ENCODE measurements around the gene FGR.
A peak's percentile ranks its signal among the peaks of the same experiment; 100 is the strongest.
"Not testable (repeated sequence)": the region's sequence is repeated elsewhere in the genome, so short reads cannot be mapped to it uniquely, and the experiment has no call there.

FGR gene

DNA sequence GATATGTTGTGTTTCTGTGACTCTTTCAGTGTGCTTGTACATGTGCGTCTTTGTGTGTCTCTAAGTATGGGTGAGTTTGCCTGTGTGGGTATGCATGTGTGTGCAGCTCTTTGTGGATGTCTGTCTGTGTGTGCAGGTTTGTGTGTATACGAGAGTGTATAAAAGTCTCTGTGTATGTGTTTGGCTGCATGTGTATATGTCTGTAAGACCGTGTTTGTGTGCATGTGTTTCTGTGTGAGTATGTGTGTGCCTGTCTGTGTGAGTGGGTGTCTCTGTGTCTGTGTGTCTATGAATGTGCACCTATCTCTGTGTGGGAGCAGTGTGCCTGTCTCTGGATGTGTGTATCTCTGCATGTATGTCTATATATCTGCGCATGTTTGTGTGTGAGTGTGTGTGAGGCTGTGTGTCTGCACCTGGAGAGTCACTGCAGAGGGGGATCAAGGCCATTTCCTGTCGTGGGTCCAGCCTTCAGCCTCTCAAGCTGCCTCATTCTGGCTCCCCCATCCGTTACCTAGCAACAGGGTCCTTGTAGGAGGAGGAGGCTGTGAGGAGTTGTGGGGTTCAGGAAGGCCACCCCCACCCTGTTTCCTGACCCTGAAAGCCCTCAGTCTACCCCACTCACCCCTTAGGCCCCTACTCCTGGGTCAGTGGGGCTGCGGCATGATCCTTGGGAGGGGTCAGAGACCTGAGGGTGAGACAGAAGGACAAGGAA is 10.4 kb downstream of the FGR start:
- peaks cover 22% of the 10 kb centered on the region for H3K4me1 Mint-ChIP-seq

DNA sequence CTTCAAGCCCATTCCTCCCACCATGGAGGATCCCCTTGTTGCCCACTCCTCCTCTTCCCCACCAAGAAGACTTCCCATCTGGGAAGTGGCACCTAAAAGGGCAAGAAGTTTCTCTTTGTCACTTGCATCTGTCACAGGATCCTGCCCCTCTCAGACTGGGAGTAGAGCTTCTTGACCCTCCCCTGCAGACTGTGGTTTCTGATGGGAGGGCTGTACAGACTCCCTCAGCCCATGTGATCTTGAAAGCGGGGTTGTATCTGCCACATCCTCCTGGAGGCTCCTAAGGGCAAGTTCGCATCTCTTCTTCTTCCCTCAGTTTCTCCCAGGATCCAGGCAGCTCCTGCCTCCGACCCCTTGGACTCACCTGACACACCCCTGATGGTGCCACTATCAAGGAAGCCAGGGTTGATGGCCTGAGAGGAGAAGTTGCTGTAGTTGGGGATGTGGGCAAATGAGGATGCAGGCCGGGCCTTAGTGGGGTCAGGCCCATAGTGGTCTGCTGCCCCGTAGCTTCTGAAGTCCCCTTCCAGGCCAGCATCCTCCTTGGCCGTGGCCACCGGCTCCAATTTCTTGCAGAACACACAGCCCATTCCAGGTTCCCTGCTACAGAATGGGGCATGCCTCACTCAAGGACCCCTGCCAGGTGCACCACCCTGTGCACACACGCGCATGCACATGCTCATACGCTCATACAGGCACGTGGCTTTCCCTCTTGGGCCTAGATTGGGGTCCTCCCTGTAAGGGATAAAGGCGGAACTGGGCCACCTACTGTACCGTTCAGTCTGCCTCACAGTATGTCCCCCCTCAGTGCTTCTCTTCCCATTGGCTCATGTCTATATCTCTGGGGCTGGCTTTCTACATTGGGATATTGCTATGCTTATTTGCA is 11.4 kb downstream of the FGR start:
- Mint-ChIP-seq H3K27ac (no peak overlapping the region), H3K4me3 (no peak overlapping the region), H3K4me1 (peaks cover 19% of the 10 kb centered on the region), H3K27me3 (peaks cover 14% of the 10 kb centered on the region), H3K9me3 (no peaks in the 10 kb centered on the region), H3K36me3 (no peaks in the 10 kb centered on the region)
- DNase-seq: no peak
- CTCF ChIA-PET: no interaction called here

More for the DNA sequence above, 10.4 kb downstream of the FGR start:
- no peak for DNase-seq
- Mint-ChIP-seq H3K27ac (no peak overlapping the region), H3K27me3 (peaks cover 22% of the 10 kb centered on the region), H3K4me3 (no peak overlapping the region), H3K9me3 (no peaks in the 10 kb centered on the region), H3K36me3 (no peaks in the 10 kb centered on the region)
- CTCF ChIA-PET: interaction anchor here (0.9 to 1.0 kb wide), 2 partner anchors 14 to 20 kb away, joined by 4 read pairs; no protein-coding TSS in a partner anchor

DNA sequence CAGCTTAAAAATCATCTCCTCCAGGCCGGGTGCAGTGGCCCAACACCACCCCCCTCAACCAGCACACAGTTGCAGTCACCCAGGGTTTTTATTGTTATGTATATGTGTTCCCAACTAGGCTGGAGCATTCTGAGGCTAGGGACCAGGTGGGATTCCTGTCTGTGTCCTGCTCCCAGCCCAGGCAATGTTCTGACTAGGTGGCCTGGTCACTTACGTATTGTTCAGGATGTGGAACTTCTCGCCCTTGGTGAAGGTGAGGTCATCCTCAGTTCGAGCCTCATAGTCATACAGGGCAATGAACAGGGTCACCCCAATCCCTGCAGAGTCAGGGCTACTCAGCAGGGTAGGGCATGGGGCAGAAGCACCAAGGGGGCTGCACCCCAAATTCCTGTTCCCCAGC is 12.2 kb downstream of the FGR start:
- Mint-ChIP-seq H3K36me3 (no peaks in the 10 kb centered on the region), H3K27ac (no peak overlapping the region), H3K9me3 (no peaks in the 10 kb centered on the region), H3K4me1 (peaks cover 25% of the 10 kb centered on the region), H3K4me3 (no peak overlapping the region), H3K27me3 (peaks cover 13% of the 10 kb centered on the region)
- CTCF ChIA-PET: no interaction called here
- DNase-seq: no peak

DNA sequence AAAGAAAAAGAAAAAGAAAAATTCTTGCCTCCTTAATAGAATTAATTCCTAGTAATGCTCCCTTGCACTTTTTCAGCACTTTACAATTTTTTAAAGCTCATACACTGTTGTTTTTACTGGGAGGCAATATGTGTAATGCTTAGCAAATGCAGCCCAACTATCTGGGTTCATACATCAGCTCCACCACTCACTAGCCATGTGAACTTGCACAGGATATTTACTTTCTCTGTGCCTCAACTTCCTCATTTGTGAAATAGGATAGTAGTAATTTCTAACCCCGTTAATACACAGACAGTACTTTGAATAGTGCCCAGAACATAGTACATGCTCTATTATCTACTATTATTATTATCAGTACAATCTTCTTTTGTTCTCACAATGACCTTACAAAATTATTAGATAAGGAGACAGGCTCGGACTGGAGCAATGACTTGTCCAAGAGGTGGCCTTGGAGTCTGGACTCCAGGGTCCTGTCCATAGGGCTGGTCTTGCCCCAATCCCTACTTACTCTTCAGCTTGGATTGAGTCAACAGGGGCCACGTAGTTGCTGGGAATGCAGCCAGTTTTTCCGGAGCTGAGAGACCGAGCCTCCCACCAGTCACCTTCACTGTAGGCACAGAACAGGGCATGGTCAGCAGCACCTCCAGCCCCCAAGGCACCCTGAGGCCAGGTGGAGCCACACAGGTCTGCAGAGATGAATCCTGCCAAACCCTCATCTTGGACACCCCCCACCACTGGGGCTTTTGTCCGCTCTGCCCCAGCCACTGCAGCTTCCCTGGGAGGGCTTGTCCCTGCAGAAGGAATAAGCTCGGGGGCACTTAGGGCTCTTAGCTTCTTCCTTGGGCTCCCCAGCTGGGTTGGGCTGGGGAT is 13.7 kb downstream of the FGR start:
- no peak overlapping the region for H3K27ac Mint-ChIP-seq

DNA sequence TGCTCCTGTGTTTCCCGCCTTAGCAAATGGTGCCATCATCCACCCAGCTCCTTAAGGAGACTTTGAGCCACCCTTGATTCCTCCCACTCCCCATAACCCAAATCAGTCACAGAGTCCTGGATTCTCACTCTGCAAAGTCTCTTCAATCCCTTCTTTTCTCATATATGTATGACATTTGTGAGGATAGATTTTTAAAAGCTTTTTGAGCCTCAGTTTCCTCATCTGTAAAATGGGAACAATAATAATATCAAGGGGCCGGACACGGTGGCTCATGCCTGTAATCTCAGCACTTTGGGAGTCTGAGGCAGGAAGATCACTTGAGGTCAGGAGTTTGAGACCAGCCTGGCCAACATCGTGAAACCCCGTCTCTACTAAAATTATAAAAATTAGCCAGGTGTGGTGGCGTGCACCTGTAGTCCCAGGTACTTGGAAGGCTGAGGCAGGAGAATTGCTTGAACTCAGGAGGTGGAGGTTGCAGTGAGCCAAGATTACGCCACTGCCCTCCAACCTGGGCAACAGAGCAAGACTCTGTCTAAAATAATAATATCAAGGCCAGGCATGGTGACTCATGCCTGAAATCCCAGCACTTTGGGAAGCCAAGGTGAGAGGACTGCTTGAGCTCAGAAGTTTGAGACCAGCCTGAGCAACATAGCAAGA is 15.1 kb downstream of the FGR start:
- H3K4me3 Mint-ChIP-seq, DNase-seq, H3K27ac Mint-ChIP-seq, H3K36me3 Mint-ChIP-seq, H3K9me3 Mint-ChIP-seq: not testable (repeated sequence)
- Mint-ChIP-seq H3K4me1 (peaks cover 40% of the 10 kb centered on the region), H3K27me3 (peaks cover 13% of the 10 kb centered on the region)
- CTCF ChIA-PET: interaction anchor here (1.1 to 4.0 kb wide), 4 partner anchors 10 to 42 kb away, joined by 3 to 46 read pairs (median 4); no protein-coding TSS in a partner anchor

More for the DNA sequence above, 13.7 kb downstream of the FGR start:
- Mint-ChIP-seq H3K27me3 (peaks cover 13% of the 10 kb centered on the region), H3K4me1 (peaks cover 32% of the 10 kb centered on the region), H3K4me3 (no peak overlapping the region), H3K36me3 (peaks cover 2% of the 10 kb centered on the region), H3K9me3 (no peaks in the 10 kb centered on the region)
- DNase-seq: no peak
- CTCF ChIA-PET: interaction anchor here (0.9 kb wide), 1 partner anchor 44 kb away, joined by 3 read pairs; no protein-coding TSS in a partner anchor

DNA sequence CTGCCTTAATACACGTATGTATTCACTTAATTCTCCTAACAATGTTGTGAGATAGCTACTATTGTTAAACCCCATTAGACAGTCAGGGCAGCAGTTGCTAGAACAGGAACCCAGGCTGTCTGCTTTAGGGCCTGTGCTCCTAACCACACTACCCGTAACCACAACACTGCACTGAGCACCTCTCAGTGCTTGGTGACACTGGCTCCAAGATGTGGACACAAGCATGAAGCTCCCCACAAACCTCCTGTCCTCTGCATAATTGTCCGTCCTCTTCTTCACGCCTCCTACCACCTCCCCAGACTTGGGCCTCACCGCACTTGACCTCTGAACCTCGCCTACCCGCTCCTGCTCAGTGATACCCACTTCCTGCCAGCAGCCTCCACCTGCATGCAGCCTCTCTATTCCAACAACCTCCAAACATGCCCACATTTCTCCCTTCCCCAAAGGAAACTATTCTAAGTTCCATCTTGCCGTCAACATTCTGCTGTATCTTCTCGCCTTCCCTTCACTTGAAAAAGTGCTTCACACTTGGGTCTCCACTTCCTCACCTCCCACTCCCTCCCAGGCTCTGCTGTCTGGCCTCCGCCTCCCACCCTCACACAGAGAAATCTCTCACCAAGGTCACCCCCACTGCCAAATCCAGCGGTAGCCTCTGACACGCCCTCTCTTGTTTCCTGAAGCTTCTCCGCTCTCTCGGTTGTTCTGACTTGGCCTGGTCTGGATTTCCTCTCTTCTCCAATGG is 16.5 kb downstream of the FGR start:
- peaks cover 13% of the 10 kb centered on the region for H3K27me3 Mint-ChIP-seq
- H3K27ac Mint-ChIP-seq: peak overlapping the region; percentile 77
- no peaks in the 10 kb centered on the region for H3K9me3 Mint-ChIP-seq
- peaks cover 2% of the 10 kb centered on the region for H3K36me3 Mint-ChIP-seq
- peak; percentile 72 for DNase-seq
- peaks cover 50% of the 10 kb centered on the region for H3K4me1 Mint-ChIP-seq
- CTCF ChIA-PET: interaction anchor here (0.6 to 4.0 kb wide), 7 partner anchors 12 to 51 kb away, joined by 3 to 46 read pairs (median 4); no protein-coding TSS in a partner anchor
- H3K4me3 Mint-ChIP-seq: no peak overlapping the region

DNA sequence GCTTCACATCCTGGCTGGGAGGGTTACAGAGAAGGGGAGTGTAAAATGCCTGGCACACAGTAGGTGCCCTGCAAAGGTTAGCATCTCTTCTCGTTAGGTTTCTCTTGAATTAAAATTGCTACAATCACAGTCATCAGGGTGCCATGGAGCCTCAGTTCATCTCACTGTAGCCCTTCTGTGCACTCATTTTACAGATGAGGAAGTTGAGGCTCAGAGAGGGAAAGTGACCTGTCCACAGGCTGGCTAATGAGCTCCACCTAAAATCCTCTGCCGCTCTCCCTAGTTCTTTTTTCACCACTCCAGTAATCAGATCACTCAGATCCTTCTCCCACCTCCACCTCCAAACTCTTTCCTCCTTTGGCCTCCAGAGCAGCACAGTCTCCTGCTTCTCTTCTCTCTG is 17.6 kb downstream of the FGR start:
- no peak for DNase-seq
- Mint-ChIP-seq H3K27ac (peak overlapping the region; percentile 77), H3K36me3 (peaks cover 2% of the 10 kb centered on the region), H3K4me1 (peaks cover 50% of the 10 kb centered on the region), H3K4me3 (no peak overlapping the region), H3K27me3 (peaks cover 9% of the 10 kb centered on the region), H3K9me3 (no peaks in the 10 kb centered on the region)
- CTCF ChIA-PET: interaction anchor here (1.3 to 4.0 kb wide), 3 partner anchors 11 to 44 kb away, joined by 4 to 46 read pairs (median 14); no protein-coding TSS in a partner anchor

DNA sequence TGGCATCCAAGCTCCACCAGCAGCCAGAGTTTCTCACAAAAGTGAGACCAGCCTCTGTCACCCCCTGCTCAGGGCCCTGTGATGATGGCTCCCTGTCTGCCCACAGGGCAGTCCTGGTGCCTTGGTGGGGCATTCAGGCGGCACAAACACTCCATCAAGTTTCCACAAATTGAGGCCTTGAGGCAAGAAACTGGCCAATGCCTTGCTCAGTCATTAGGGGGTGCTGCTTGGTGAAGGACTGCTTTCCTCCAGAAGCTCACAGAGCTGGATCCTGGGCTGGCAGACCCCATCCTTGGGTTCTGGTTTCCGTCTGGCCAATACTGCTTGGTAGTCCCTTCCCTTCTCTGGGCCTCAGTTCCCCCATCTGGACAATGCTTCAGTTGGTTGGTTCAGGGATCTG is 18.5 kb downstream of the FGR start:
- DNase-seq: no peak
- no peak overlapping the region for H3K27ac Mint-ChIP-seq
- no peaks in the 10 kb centered on the region for H3K9me3 Mint-ChIP-seq
- H3K27me3 Mint-ChIP-seq: peaks cover 6% of the 10 kb centered on the region
- H3K4me1 Mint-ChIP-seq: peaks cover 50% of the 10 kb centered on the region
- CTCF ChIA-PET: interaction anchor here (0.6 to 4.0 kb wide), 8 partner anchors 10 to 194 kb away, joined by 3 to 46 read pairs (median 4); no protein-coding TSS in a partner anchor
- H3K36me3 Mint-ChIP-seq: peaks cover 2% of the 10 kb centered on the region
- H3K4me3 Mint-ChIP-seq: no peak overlapping the region

DNA sequence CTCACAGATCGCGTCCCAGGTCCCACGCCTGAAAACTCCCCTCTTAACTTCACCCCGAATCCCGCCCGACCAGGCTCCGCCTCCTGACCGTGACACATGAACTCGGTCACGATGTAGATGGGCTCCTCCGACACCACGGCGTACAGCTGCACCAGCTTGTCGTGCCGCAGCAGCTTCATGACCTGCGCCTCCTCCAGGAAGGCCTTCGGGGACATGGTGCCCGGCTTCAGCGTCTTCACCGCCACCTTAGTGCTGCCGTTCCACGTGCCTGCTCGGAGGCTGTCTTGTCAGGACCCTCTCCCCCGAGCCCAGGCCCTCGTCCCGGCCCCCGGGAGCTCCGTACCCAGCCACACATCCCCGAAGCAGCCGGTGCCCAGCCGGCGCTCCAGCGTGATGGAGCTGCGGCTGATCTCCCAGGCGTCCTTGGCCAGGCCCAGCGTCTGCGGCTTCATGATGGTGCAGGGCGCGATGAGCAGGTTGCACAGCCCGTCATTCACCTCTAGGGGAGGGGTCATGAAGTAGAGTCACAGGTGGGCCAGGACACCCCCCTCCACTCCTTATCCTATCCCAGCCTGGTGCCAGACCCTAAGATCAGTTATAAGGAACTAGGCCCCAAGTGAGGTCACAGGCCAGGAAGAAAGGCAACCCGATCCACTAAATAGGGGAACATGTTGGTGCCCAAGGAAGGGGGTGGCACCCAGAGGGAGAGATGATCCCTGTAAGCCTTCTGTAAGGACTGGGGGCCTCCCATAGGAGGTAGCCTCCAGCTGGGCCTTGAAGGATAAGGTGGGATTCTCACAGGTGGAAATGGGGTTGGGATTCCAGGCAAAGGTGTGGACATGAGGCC is 19.4 kb downstream of the FGR start:
- H3K4me1 Mint-ChIP-seq: peaks cover 53% of the 10 kb centered on the region
- H3K36me3 Mint-ChIP-seq: peaks cover 2% of the 10 kb centered on the region
- H3K9me3 Mint-ChIP-seq: no peaks in the 10 kb centered on the region
- no peak for DNase-seq
- CTCF ChIA-PET: interaction anchor here (0.9 to 4.0 kb wide), 7 partner anchors 9 to 193 kb away, joined by 3 to 46 read pairs (median 3); no protein-coding TSS in a partner anchor
- H3K27ac Mint-ChIP-seq: no peak overlapping the region
- no peak overlapping the region for H3K4me3 Mint-ChIP-seq
- peaks cover 4% of the 10 kb centered on the region for H3K27me3 Mint-ChIP-seq

DNA sequence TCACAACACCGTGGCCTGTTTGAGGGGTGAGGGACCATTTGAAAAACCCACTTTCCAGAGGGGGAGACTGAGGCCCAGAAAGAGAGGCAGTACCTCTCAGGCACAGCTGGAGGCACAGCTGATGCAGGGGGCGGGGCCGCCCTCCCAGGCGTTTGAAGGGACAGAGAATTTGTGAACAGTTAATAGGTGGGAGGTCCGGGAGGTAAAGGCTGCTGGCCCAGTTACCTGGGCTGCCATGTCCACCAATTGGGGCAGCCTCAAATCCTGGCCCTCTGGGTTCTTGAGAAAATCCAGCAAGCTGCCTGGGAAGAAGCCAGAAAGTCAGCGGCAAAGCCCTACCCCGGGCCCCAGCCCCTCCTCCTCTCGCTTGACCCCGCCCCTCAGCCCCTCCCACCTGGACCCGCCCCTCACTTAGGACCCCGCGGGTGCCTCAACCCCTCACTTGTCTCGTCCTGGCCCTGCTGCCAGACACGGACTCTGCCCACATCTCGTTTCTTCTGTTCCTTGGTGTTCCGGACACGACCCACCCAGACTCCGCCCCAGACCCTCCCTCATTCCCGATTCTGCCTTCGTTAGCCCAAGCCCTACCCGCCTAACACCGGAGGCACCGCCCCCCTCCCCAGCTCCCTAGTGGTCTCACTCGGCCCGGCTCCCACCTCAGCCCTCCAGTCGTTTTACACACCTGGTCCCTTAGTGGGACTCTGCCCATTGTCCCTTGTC is 20.2 kb downstream of the FGR start:
- H3K4me3 Mint-ChIP-seq: no peak overlapping the region
- DNase-seq: no peak
- peaks cover 4% of the 10 kb centered on the region for H3K27me3 Mint-ChIP-seq
- peaks cover 53% of the 10 kb centered on the region for H3K4me1 Mint-ChIP-seq
- no peaks in the 10 kb centered on the region for H3K9me3 Mint-ChIP-seq
- H3K36me3 Mint-ChIP-seq: peaks cover 2% of the 10 kb centered on the region
- no peak overlapping the region for H3K27ac Mint-ChIP-seq
- CTCF ChIA-PET: interaction anchor here (0.6 to 11.5 kb wide), 6 partner anchors 8 to 244 kb away, joined by 3 to 221 read pairs (median 4); no protein-coding TSS in a partner anchor

DNA sequence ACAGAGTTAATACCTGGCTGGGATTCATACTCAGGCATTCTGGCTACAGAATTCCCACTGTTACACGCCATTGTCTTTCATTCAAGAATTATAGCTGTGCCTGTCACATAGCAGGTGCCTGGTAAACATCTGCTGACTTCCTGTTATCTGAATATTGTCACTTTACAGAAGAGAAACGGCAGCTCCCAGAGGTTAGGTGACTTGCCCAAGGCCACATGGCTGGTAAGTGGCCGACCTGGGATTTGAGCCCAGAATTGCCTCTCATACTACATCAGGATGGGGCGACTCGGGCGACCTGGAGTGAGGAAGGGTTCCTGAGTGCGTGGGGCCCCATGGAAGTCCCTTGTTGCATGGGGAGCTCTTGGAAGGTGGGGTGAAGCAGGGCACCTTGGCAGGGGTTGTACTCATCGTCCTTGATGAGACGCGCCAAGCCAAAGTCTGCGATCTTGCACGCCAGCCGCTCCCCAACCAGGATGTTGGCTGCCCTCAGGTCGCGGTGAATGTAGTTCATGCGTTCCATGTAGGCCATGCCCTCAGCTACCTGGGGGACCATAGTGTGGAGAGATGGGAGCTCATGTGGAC is 20.9 kb downstream of the FGR start:
- Mint-ChIP-seq H3K9me3 (no peaks in the 10 kb centered on the region), H3K27ac (peak overlapping the region; percentile 56), H3K27me3 (peaks cover 4% of the 10 kb centered on the region), H3K4me1 (peaks cover 48% of the 10 kb centered on the region), H3K36me3 (peaks cover 2% of the 10 kb centered on the region), H3K4me3 (no peak overlapping the region)
- CTCF ChIA-PET: interaction anchor here (0.6 to 11.5 kb wide), 5 partner anchors 7 to 245 kb away, joined by 3 to 221 read pairs (median 4); no protein-coding TSS in a partner anchor
- no peak for DNase-seq

All from activated naive CD4-positive, alpha-beta T cell treated with anti-CD3 and anti-CD28 coated beads, Interleukin-2, amount 10 ng/mL, durations not matched to agents 7 days and 5 days (primary cell).